OCI-M1 (cell line): ENCODE results near the gene MAEA.
"Not testable (repeated sequence)": the region's sequence is repeated elsewhere in the genome, so short reads cannot be mapped to it uniquely, and the experiment has no call there.

Source experiments
- DNase-seq: peaks from one replicate; lab custom pipeline; 2025; lab: John Stamatoyannopoulos, UW

The MAEA gene

DNA sequence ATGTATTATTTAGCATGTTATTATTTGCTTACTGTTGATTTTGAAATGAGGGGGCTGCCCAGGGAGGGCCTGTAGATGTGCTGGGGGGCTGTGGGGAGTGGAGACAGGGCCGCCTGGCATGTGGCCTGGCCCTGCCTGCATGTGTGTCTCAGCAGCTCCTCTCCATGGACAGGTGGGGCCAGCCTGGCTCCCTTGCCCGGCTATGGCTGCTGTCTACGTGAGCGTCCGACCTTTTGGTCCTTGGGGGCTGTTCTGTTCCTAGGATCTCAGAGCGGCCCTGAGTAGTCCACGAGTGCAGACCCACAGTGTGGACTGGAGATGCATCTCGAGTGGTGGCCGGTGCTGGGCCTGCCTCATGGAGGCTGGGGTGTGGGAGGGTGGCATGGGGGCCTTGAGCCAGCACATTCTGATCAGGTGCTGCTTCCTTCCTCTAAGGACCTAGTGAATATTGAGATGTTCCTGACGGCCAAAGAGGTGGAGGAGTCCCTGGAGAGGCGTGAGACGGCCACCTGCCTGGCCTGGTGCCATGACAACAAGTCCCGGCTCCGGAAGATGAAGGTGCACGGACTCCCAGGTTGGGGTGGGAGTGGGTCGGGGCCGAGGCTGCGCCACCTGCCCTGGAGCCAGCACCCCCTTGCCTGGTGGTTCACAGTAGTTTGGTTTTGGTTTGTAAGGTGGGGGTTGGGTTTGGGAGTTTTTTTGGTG is 32.4 kb downstream of the MAEA start:
- DNase-seq, result no peak

DNA sequence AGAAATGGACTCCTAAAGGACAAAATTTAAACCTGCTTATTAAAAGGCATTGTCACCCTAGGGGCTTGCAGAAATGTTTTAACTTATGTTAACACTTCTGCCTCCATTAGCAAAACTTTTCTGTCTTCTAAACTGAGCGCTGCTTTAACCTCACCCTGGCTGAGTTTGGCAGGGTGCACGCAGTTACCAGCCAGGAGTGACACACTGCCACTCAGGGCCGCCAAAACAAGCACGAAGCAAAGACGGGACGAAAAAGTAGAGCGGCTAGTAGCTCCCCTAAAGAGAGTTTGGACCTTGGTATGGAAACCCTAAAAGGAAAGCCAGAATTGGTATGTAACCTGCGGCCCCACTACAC is 33.6 kb downstream of the MAEA start:
- no peak for DNase-seq

DNA sequence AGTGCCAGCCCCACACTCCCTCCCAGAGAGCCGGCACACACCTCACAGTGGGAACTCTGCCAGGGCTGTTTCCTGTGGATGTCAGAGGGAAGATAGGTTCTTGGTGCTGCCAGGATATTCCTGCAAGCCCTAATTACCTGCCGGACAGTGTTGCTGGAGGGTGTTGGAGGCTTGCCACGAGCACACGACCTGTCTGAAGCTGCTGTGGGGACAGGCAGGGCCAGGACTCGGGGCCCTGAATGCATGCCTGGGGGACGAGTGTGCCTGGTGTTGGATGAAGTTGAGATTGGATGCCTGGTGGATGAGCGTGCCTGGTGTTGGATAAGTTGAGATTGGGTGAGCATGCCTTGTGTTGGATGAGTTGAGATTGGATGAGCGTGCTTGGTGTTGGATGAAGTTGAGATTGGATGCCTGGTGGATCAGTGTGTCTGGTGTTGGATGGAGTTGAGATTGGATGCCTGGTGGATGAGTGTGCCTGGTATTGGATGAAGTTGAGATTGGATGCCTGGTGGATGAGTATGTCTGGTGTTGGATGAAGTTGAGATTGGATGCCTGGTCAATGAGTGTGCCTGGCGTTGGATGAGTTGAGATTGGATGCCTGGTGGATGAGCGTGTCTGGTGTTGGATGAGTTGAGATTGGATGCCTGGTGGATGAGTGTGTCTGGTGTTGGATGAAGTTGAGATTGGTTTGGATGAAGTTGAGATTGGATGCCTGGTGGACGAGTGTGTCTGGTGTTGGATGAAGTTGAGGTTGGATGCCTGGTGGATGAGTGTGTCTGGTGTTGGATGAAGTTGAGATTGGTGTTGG is 34.1 kb downstream of the MAEA start:
- no peak for DNase-seq

DNA sequence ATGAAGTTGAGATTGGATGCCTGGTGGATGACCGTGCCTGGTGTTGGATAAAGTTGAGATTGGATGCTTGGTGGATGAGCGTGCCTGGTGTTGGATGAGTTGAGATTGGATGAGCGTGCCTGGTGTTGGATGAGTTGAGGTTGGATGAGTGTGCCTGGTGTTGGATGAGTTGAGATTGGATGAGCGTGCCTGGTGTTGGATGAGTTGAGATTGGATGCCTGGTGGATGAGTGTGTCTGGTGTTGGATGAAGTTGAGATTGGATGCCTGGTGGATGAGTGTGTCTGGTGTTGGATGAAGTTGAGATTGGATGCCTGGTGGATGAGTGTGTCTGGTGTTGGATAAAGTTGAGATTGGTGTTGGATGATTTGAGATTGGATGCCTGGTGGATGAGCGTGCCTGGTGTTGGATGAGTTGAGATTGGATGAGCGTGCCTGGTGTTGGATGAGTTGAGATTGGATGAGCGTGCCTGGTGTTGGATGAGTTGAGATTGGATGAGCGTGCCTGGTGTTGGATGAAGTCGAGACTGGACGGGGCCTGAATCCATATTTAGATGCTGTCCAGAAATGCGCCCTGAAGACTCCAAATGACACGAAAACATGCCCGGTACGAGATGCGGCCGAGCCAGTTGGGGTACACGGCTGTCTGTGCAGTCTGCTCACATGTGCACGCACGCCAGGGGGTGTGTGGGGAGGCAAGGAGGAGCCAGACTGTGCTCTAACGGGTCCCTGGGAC is 34.9 kb downstream of the MAEA start:
- DNase-seq, result not testable (repeated sequence)

DNA sequence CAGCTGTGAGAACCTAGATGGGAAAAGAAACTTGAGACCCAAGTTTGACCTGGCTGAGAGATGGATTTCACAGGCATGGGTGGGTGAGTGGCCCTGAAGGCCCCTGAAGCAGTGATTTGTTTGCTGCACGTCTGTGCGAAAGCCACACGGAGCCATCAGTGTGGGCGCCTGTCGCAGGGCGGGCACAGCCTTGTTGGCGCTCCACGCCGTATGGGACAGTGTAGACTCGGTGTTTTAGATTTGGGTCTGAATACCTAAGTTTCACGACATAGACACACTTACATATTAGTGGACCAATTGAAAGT is 35.4 kb downstream of the MAEA start:
- DNase-seq, result no peak

DNA sequence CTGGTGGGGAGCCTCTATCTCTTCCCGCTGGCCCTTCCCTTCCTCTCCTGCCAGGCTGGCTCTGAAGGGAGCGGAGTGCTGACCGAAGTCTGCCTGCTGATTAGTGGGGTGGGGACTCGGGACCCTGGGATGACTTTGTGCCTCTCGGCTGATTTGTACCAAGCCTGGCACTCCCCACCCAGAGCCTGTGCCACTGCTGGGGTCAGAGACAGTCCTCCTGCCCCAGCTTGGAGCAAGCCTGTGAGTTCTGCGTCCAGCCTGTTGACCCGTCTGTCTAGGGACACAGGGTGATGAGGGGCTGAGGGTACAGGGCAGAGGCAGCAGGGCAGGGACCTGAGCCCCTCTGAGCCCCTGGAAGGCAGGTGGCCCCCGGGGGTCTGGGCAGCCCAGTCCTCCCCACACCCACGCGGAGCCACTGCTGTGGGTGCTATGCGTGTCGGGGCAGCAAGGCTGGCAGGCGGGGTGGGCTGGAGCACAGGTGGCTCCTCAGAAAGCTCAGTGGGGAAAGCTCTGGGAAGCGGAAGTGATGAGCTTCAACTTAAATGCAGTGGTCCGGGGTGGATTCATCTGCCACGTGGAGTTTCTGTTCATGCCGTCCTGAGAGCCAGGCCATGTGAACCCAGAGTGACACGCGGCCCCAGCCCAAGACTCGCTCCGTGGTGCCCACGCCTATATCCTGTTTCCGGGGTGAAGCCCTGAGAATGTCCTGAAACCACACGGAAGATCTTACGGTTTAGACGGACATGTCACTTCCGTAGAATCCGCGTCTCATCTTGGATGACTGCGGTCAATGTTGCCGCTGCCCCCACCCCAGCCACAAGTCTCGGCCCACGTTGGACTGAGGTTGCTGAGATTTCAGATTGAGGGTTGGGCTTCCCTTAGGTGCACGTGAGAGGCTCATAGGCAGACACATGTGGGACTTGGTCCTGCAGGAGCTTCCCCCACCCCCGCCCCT is 36.3 kb downstream of the MAEA start:
- no peak for DNase-seq

DNA sequence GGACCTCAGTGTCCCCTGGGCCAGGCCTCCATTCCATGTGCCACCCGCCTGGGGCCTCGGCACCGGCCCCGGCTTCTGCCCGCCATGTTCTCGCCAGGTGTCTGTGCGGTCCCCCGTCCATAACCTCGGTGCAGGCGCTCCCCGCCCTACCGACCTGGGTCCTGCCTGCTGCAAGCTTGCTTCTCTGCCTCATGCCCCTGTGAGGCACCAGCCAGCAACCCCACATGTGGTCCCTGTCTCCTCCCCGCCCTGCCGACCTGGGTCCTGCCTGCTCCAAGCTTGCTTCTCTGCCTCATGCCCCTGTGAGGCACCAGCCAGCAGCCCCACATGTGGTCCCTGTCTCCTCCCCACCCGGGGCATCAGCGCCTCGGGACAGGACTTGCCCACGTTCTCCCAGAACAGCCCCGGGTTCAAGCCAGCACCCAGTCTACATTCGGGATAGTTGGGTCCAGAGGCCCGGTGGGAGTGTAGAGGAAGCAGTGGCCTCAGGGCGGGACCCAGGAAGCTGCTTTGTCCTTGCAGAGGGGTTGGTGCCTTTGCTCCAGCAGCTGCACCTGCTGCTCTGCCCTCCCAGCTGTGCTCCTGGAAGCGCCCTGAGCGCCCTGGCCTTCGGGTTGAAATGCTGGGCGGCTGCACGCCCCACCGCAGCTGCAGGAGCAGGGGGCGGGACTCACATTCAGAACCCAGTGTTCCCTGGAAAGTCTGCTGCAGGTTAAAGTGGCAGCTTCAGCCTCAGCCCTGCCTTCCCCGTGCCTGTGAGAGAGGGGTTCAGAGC is 37.2 kb downstream of the MAEA start:
- DNase-seq, result no peak

DNA sequence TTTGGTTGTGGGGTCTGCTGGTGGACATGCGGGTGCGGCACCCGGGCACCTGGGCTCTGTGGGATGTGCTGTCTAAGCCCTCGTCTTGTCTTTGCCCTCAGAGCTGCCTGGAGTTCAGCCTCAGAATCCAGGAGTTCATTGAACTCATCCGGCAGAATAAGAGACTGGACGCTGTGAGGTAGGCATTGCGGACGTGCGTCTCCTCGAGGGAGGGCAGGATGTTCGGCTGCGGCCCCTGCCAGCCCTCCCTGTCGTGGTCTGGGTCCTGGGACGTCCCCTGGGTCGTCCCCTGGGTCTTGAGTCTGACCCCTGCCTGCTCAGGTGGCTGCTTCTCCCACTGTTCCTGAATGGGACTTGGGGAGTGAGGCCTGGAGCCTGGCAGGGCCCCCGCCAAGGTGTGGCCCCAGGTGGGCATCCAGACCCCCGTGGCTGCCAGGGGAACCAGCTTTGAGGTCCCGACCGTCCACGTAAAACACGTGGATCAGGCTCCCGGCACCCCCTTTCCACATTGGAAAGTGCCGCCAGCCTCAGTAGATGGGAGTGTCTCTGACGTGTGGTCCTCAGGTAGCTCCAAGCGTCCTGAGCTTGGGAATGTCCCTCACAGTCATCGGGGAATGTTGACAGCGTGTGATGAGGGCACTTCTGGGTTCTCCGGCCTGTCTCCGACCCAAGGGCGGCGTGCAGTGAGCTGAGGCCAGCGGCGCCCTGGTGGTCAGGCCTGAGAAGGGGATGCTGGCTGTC is 38.0 kb downstream of the MAEA start:
- no peak for DNase-seq

DNA sequence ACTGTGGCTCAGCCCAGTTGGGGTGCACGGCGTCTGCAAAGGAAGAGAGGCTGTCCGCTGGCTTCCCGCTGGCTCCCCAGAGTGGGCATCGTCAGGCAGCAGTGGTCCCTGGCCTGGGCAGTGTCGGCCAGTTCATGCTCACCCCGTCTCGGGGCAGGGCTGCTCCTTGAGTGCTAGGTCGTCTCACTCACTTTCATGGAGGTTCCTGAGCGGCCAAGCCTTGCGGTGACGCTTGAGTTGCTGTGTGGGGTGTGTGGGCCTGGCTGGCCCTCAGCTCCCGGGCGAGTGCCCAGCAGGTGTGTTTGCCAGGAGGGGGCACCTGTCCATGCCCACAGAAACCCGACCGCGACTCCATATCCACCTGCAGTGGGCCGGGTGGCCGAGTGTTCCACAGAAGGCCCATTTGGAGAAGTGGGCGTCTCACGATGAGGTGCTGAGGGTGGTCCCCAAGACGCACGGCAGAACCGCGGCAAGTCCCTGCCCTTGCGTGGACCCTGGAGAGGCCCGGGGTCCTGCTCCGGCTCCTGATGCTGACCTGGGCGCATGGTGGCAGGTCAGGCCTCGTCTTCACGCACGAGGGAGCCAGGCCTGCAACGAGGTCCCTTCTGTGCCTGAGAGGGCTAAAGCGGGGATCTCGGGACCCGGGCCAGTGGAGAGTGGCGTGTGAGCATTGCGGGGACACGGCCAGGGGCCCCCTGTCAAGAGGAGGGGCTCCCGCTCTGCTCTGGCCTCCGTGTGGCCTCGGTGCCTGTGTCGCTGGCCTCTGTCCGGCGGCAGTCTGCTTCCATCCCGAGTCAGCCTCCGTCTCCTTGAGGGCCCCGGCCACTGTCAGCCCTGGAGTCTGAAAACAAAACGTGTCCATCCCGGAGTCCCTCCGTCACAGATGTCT is 38.8 kb downstream of the MAEA start:
- DNase-seq, result no peak

DNA sequence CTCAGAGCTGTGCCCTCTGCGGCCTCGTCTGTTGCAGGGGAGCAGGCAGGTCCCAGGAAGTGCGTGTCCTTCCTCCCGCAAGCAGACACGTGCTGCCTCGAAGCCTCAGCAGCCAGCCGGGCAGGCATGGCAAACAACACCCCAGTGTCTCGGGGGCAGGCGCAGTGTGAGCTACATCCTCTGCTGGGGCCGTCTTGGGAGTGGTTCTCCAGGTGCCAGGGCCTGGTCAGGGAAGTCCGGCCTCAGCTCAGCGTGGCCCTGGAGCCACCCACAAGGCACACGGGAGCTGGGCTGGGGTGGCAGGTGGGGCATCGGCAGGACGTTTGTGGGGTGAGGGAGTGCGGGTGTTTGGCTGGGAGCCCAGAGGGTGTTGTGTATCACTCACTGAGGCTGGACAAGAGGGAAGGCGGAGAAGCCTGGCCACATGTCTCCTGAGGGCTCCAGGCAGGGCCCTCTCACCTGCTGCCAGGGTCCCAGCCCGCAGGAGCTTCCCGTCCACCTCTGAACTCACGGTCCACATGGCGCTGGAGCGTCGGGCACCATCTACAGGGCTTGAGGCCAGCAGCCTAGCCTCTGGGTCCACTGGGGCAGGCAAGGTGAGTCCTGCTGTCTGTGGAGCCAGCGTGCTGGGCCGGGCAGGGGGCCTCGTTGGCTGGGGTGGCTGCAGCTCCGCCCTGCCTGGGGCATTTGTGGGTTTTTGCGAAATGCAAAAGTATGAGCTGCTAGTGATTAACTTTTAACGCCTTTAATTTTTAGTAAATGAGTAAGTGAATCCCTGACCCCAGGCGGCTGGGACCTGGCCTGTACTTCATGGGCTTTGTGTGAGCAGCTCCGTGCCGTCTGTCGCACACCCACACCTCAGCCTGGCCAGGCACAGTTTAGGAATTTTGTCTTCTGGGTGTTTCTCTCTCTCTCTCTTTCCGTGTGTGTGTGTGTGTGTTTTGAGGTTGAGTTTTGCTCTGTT is 40.0 kb downstream of the MAEA start:
- DNase-seq, result no peak

DNA sequence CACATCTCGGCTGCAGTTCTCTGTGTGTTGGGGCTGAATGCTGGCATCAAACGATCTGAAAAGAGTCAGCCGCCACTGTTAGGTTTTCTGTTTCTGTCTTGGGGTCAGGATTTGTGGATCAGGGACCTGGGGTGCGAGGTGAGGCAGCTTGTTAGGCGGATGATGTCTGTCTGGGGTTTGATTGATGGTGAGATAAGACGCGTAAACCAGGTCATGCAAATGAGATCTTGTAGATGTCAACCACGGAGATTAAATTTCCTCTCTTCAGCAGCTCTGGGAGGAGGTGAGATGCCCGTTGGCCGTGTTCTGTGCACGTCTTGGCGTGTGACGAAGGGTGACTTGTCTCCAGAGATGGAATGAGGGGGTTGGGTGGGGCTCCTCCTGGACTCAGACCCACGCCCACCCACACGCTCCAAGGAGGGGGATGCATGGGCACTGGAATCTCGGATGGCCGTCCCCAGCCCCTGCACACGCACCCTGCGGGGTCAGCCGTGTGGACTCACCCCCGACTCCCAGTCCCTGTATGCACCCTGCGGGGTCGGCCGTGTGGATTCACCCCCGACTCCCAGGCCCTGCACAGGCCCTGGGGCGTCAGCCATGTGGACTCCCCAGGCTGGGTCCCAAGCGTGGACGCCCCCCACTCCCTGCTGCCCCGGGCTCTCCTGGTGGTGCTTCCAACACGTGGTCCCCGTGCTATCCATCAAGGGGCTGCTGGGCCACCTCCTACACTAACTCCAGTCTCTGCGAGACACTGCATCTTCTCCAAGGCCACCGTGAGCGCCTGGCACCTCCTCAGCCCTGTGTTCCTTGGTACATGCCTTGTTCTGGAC is 41.3 kb downstream of the MAEA start:
- DNase-seq, result no peak

DNA sequence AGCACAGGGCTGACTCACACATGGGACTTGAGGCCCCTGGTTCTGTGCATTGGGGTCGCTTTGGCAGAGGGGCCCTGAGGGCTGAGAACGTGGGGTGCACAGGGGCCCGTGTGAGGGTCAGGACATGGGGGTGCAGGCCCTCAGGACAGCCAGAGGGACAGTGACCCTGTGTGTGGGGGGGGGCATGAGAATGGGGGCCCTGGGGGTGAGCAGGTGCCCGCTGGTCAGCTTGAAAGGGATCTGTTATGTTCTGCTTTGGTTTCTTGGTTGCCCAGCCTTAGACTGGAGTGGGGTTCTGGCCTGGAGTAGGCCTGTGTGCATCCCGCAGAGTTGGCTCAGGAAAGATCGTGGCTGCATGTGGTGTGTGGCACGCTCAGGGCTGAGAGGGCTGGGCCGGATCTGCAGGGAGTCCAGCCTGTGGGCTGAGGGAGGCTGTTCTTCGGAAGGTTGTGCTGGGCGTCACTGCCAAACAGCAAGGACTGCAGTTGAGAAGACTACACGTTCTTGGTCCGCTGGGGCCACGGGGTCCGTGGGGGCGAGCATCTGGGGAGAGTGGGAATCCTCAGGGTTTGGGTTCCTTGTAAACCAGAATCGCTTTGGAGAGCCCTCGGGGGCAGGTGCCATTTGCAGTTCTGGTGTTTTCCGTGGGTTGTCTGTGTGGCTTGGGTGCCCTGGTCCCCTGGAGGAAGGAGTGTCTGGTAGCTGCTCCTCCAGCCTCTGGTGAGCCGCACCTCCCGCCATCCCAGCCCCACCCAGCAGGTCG is 42.1 kb downstream of the MAEA start:
- no peak for DNase-seq

DNA sequence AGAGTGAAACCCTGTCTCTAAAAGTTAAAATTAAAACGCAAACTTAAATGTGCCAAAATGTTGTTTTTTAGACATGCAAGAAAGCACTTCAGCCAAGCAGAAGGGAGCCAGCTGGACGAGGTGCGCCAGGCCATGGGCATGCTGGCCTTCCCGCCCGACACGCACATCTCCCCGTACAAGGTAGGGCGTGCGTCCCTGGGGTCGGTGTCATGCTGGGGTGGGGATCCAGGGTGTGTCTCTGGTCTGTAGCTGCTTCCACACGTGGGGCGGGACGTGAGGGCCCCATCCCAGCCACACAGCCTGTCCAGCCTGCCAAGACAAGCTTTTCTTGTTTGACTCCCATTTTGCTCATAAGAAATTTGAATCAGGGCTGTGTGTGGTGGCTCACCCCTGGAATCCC is 43.0 kb downstream of the MAEA start:
- no peak for DNase-seq

DNA sequence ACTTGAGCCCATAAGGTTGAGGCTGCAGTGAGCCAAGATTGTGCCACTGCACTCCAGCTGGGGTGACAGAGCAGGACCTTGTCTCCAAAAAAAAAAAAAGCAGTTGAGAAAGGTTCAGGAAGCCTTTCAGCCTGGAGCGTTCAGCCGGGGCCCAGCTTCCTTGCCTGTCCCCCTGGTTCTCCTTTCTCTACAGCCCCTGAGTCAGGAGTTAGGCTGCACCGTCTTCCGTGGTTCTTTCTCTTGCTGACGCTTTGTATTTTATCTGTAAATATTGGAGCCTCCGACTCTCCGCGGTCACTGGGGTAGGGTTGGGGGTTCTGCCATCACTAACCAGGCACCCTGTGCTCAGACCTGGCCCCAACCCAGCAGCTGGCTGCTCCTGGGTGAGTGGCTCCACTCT is 43.6 kb downstream of the MAEA start:
- no peak for DNase-seq

DNA sequence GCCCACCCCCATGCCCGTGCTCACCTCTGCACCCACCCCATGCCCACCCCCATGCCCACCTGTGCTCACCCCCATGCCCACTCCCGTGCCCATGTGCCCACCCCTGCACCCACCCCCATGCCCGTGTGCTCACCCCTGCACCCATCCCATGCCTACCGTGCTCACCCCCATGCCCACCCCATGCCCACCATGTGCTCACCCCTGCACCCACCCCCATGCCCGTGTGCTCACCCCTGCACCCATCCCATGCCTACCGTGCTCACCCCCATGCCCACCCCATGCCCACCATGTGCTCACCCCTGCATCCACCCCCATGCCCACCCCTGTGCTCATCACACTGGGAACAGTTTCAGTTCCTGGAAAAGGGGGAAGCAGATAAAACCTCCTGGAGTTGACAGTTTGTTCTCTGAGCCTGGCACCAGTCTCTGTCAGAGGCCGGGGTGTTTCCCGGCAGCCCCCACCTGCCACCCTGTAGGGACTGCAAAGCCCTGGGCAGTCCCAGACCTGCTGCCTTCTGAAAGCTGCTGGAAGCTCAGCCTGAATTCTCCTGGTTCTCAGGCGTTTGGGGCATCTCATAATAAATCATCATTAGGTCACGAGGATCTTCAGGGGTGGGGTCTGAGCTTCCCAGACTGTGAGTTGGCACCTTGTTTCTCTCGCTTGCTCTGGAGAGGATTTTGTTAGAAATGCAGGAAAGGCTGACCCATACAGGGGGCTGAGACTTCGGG is 44.3 kb downstream of the MAEA start:
- not testable (repeated sequence) for DNase-seq

DNA sequence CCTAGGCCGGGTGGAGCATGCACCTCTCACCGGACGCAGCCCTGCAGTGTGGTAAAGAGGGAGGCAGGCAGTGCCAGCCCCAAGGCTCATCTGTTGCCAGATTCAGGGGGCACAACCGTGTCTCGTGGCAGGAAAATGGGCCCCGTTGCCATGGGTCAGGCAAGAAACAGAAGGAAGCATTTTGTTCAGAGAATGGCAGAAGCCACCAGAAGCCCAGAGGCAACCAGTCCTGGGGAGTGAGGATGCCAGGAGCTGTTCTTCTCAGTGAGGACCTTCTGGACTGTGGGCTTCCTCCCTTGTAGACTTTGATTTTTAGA is 44.8 kb downstream of the MAEA start:
- DNase-seq, result no peak
